GM23248 (cell line): ENCODE measurements around the gene MRPL27.

Experiments used
- EZH2 ChIP-seq: fragments of 200-600 bp; sonication (generic); IDR thresholded peaks from 2 replicates; pipeline ENCODE4 v1.6.1; 2018; ENCODE audit warnings: antibody characterized with exemption, mild to moderate bottlenecking; ENCODE audit not compliant: insufficient read depth, poor library complexity, severe bottlenecking
- EZH2phosphoT487 ChIP-seq: fragments of 200-600 bp; sonication (generic); IDR thresholded peaks from 2 replicates; pipeline ENCODE4 v1.6.1; 2018; ENCODE audit warnings: antibody characterized with exemption, moderate library complexity, mild to moderate bottlenecking, low read depth; ENCODE audit not compliant: insufficient read depth

GRCh38 chr17:50356892-50357510 is 16.0 kb downstream of the MRPL27 start:
- no peak for TF ChIP-seq EZH2phosphoT487
- no peak for TF ChIP-seq EZH2
